Fibroblast of lung (primary cell): ENCODE data around the gene TMPRSS5. TPM values are rescaled to one million over a fixed set of nuclear protein-coding genes. Genes with fewer than 3 reads are reported as not detected.

Experiments
- DNase-seq, 2 donors: peaks; one replicate each; pipeline versions ENCODE4 v3.0.0 to v3.0.0-alpha.2; 2010; ENCODE audit warnings: low read depth in 2 of 2
- H2AFZ ChIP-seq: 2 replicates; pipeline ENCODE4 v1.5.1; 2012; ENCODE audit warnings: low read length, control low read depth, inconsistent platforms
- H3K27ac ChIP-seq: 2 replicates; pipeline ENCODE4 v1.5.1; 2011; ENCODE audit warnings: low read length, control low read depth; ENCODE audit not compliant: insufficient read depth
- H3K27me3 ChIP-seq: 2 replicates; pipeline ENCODE4 v1.5.1; 2011; ENCODE audit warnings: mild to moderate bottlenecking, low read length; ENCODE audit not compliant: control insufficient read depth, insufficient read depth
- H3K36me3 ChIP-seq: 2 replicates; pipeline ENCODE4 v1.5.1; 2011; ENCODE audit warnings: low read length; ENCODE audit not compliant: control insufficient read depth, insufficient read depth
- H3K4me1 ChIP-seq: 2 replicates; pipeline ENCODE4 v1.5.1; 2011; ENCODE audit warnings: low read length; ENCODE audit not compliant: control insufficient read depth, insufficient read depth; ENCODE audit errors: extremely low read depth
- H3K4me2 ChIP-seq: 2 replicates; pipeline ENCODE4 v1.5.1; 2011; ENCODE audit warnings: low read length, control low read depth; ENCODE audit not compliant: insufficient read depth; ENCODE audit errors: extremely low read depth
- H3K4me3 ChIP-seq, 4 experiments: fragments of 200-600 bp in 1 of 4; sonication (generic) in 1 of 4; replicated peaks in 1 of 4; 2 replicates each; pipeline ENCODE4 v1.5.1; 2011 to 2016; ENCODE audit warnings: low read length in 4 of 4, low read depth in 3 of 4, mild to moderate bottlenecking in 3 of 4, control low read depth in 2 of 4, inconsistent platforms in 1 of 4, mixed read lengths in 1 of 4; ENCODE audit not compliant: insufficient read depth in 1 of 4; ENCODE audit errors: control extremely low read depth in 1 of 4
- H3K79me2 ChIP-seq: 2 replicates; pipeline ENCODE4 v1.5.1; 2012; ENCODE audit warnings: mild to moderate bottlenecking, low read length, inconsistent platforms; ENCODE audit not compliant: control insufficient read depth, insufficient read depth
- H3K9ac ChIP-seq: 2 replicates; pipeline ENCODE4 v1.5.1; 2011; ENCODE audit warnings: mild to moderate bottlenecking, low read length, control low read depth; ENCODE audit not compliant: insufficient read depth
- H3K9me3 ChIP-seq: 2 replicates; pipeline ENCODE4 v1.5.1; 2012; ENCODE audit warnings: low read depth, low read length; ENCODE audit not compliant: control insufficient read depth, insufficient read depth
- H4K20me1 ChIP-seq: 2 replicates; pipeline ENCODE4 v1.5.1; 2011; ENCODE audit warnings: low read length; ENCODE audit not compliant: control insufficient read depth, insufficient read depth; ENCODE audit errors: extremely low read depth
- CTCF ChIP-seq, 2 donors: IDR thresholded peaks in 1 of 2; conservative IDR thresholded peaks in 1 of 2; 1 replicate in 1 of 2; 2 replicates in 1 of 2; pipeline ENCODE4 v1.5.1; 2011 to 2012; ENCODE audit warnings: low read length in 2 of 2, control low read depth in 1 of 2, inconsistent platforms in 1 of 2, low read depth in 1 of 2, mild to moderate bottlenecking in 1 of 2
- EZH2 ChIP-seq: IDR thresholded peaks from 2 replicates; pipeline ENCODE4 v1.5.1; 2012; ENCODE audit warnings: low read length, control low read depth, mild to moderate bottlenecking; ENCODE audit errors: missing control alignments
- polyA plus RNA-seq, 2 donors: library from polyadenylated mRNA; depleted of rRNA in 1 of 2; stranded (reverse) in 1 of 2; unstranded in 1 of 2; fragments of >200 nt; gene quantifications; 2 replicates each; pipeline ENCODE4 v1.2.1, GENCODE V29; 2011 to 2012; ENCODE audit warnings: missing spikeins in 1 of 2
- total RNA-seq: library from RNA; depleted of rRNA; stranded (reverse); fragments of >200 nt; gene quantifications from 2 replicates; pipeline ENCODE4 v1.2.1, GENCODE V29; 2014

Gene TMPRSS5
- total and polyA plus RNA-seq, 2 donors (not counting 1 experiment from before 2014, with no cell fraction given) = 0.08 to 0.17 TPM

- Histone ChIP-seq H3K27ac (no peak overlapping the region), H4K20me1 (no peaks in the 10 kb centered on the region), H2AFZ (no peak overlapping the region), H3K4me3 (no peak overlapping the region), H3K9me3 (no peaks in the 10 kb centered on the region), H3K79me2 (no peaks in the 10 kb centered on the region), H3K36me3 (no peaks in the 10 kb centered on the region), H3K4me2 (no peak overlapping the region), H3K4me1 (no peaks in the 10 kb centered on the region), H3K9ac (no peak overlapping the region), H3K27me3 (no peaks in the 10 kb centered on the region)
- DNase-seq = no peak
- TF ChIP-seq EZH2 (no peak), CTCF (conservative IDR thresholded peaks at IDR 0.05 in 1 of 2, IDR thresholded peaks at IDR 0.05 in 1 of 2; ENCODE audit: low read depth in 1 of 2, low read length in 2 of 2) (no peak)
These were observed 68.5 kb downstream of the TMPRSS5 start for GRCh38 chr11:113637636-113638035.

Other genes with a start within 250 kb of the TMPRSS5 start
- gene DRD2, start 230.9 kb downstream of the TMPRSS5 start, total RNA-seq = not detected in 2 replicates
- gene DRD2, start 230.9 kb downstream of the TMPRSS5 start, polyA plus RNA-seq = not detected in 2 replicates
- gene ZW10, start 67.4 kb upstream of the TMPRSS5 start, total RNA-seq = 13.5 and 15.9 TPM in 2 replicates
- gene ZW10, start 67.4 kb upstream of the TMPRSS5 start, polyA plus RNA-seq = 15.4 and 19.3 TPM in 2 replicates
- gene CLDN25, start 73.5 kb upstream of the TMPRSS5 start, total RNA-seq = not detected in 2 replicates
- gene CLDN25, start 73.5 kb upstream of the TMPRSS5 start, polyA plus RNA-seq = not detected in 2 replicates
- gene USP28, start 169.3 kb upstream of the TMPRSS5 start, total RNA-seq = 37.7 and 38.0 TPM in 2 replicates
- gene USP28, start 169.3 kb upstream of the TMPRSS5 start, polyA plus RNA-seq = 22.4 and 27.4 TPM in 2 replicates
- not detected in 2 replicates for gene HTR3B, start 198.5 kb upstream of the TMPRSS5 start, total RNA-seq
- gene HTR3B, start 198.5 kb upstream of the TMPRSS5 start, polyA plus RNA-seq = not detected in 2 replicates